PC-9 (cell line): Measurements from ENCODE around the gene RRAS. TPM values are rescaled to one million over a fixed set of nuclear protein-coding genes. Genes with fewer than 3 reads are reported as not detected.

ENCODE experiments used
- BruUV-seq: library from RNA; stranded (reverse); fragments of 400-500 nt; replicated peaks from 2 replicates; lab custom pipeline; 2021; lab: Mats Ljungman, UMichigan
- CTCF ChIA-PET: fragments of 300-600 bp; sonication (Branson Sonifier 250); formaldehyde crosslinking; loops from one replicate; lab custom pipeline; 2022; ENCODE audit warnings: antibody characterized with exemption; lab: Charles Lee
- POLR2A ChIA-PET: fragments of 300-600 bp; sonication (Branson Sonifier 250); formaldehyde crosslinking; loops from one replicate; lab custom pipeline; 2022; ENCODE audit warnings: antibody characterized with exemption; ENCODE audit not compliant: unreplicated experiment; lab: Charles Lee
- DNase-seq, 2 experiments: peaks; one replicate each; pipeline versions ENCODE4 v3.0.0 to v3.0.0-alpha.2; 2015 to 2022; ENCODE audit warnings: mixed read lengths in 1 of 2
- H2AFZ ChIP-seq: fragments of 200-600 bp; sonication (generic); 2 replicates; pipeline ENCODE4 v1.8.1; 2017; ENCODE audit warnings: antibody characterized with exemption
- H3F3A ChIP-seq: fragments of 200-600 bp; sonication (generic); 2 replicates; pipeline ENCODE4 v1.8.1; 2017; ENCODE audit warnings: antibody characterized with exemption, mild to moderate bottlenecking, low read depth; ENCODE audit not compliant: insufficient read depth
- H3K27ac ChIP-seq: fragments of 200-600 bp; sonication (generic); 2 replicates; pipeline ENCODE4 v1.6.1; 2016; ENCODE audit warnings: mixed run types
- H3K27me3 ChIP-seq: fragments of 200-600 bp; sonication (generic); 2 replicates; pipeline ENCODE4 v1.6.1; 2016; ENCODE audit warnings: low read depth, mixed run types; ENCODE audit not compliant: insufficient read depth
- H3K36me3 ChIP-seq: fragments of 200-600 bp; sonication (generic); 2 replicates; pipeline ENCODE4 v1.6.1; 2016; ENCODE audit warnings: low read depth, mixed run types
- H3K4me1 ChIP-seq: fragments of 200-600 bp; sonication (generic); replicated peaks from 2 replicates; pipeline ENCODE4 v1.6.1; 2016; ENCODE audit warnings: mixed run types; ENCODE audit not compliant: insufficient read depth
- H3K4me2 ChIP-seq: fragments of 200-600 bp; sonication (generic); 2 replicates; pipeline ENCODE4 v1.6.1; 2017; ENCODE audit warnings: mixed run types
- H3K4me3 ChIP-seq: fragments of 200-600 bp; sonication (generic); 2 replicates; pipeline ENCODE4 v1.6.1; 2016; ENCODE audit warnings: mixed run types
- H3K79me2 ChIP-seq: fragments of 200-600 bp; sonication (generic); 2 replicates; pipeline ENCODE4 v1.6.1; 2017; ENCODE audit warnings: low read depth, mixed run types
- H3K9me2 ChIP-seq: fragments of 200-600 bp; sonication (generic); 2 replicates; pipeline ENCODE4 v1.8.1; 2017; ENCODE audit warnings: mild to moderate bottlenecking; ENCODE audit not compliant: insufficient read depth
- H3K9me3 ChIP-seq: fragments of 200-600 bp; sonication (generic); 2 replicates; pipeline ENCODE4 v1.8.1; 2016; ENCODE audit warnings: low read depth; ENCODE audit not compliant: insufficient read depth
- H4K20me1 ChIP-seq: fragments of 200-600 bp; sonication (generic); 2 replicates; pipeline ENCODE4 v1.8.1; 2017; ENCODE audit not compliant: insufficient read depth
- EZH2 ChIP-seq: fragments of 200-600 bp; sonication (generic); IDR thresholded peaks from 2 replicates; pipeline ENCODE4 v1.8.0; 2017; ENCODE audit warnings: antibody characterized with exemption, low read depth
- intact Hi-C: fragments of 100-400 bp; cut with micrococcal nuclease; formaldehyde crosslinking; loops from one replicate; pipeline ENCODE4 v1.10.0; 2022; ENCODE audit not compliant: unreplicated experiment
- total RNA-seq: library from RNA; stranded (reverse); gene quantifications from 2 replicates; pipeline ENCODE4 v1.2.3, GENCODE V29; 2021
- TF ChIP-seq, protein P1 (sequence below): fragments of 200-600 bp; sonication (generic); conservative IDR thresholded peaks from 2 replicates; pipeline ENCODE4 v1.6.1; 2017; ENCODE audit warnings: mixed run types, antibody characterized with exemption, mild to moderate bottlenecking, moderate library complexity

Gene RRAS
- total RNA-seq, 1 experiment from 2014 or later = 36.6 TPM

DNA sequence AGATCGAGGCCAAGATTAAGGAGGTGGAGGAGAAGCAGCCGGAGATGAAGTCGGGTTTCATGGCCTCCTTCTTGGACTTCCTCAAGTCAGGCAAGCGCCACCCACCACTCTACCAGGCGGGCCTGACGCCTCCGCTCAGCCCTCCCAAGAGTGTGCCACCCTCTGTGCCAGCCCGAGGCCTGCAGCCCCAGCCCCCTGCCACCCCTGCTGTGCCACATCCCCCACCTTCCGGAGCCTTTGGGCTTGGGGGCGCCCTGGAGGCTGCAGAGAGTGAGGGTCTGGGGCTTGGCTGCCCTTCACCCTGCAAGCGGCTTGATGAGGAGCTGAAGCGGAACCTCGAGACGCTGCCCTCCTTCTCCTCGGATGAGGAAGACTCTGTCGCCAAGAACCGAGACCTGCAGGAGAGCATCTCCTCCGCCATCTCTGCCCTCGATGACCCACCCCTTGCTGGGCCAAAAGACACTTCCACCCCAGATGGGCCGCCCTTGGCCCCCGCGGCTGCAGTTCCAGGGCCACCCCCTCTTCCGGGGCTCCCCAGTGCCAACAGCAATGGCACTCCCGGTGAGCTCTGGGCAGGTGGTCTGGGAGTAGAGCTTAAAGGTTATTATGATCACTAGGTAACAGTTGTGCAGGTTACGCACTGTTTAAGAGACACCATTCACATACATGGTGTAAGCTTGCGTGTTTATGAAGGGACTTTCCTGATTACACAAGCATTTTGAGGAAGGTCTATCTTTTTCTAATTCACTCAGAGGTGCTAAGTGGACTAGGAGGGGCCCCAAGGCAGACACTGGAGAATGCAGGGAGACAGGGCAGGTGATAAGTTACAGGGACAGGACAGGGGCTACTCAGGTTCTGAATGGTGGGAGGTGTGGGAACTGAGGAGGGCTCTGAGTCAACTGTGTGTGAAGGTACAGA, 40.3 kb downstream of the RRAS start:
- POLR2A ChIA-PET = no interaction called here
- CTCF ChIA-PET = no interaction called here
- no TSS peak for BruUV-seq

DNA sequence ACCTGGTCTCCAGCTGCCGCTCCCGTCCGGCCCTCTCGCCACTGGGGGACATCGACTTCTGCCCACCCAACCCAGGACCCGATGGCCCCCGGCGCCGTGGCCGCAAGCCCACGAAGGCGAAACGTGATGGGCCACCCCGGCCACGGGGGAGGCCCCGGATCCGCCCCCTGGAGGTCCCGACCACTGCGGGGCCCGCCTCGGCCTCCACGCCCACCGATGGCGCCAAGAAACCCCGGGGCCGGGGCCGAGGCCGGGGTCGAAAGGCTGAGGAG, 42.3 kb downstream of the RRAS start:
- no peaks in the 10 kb centered on the region for H3K27me3 ChIP-seq

More for the DNA sequence above, 40.3 kb downstream of the RRAS start:
- Histone ChIP-seq H2AFZ (no peak overlapping the region), H4K20me1 (peaks cover 48% of the 10 kb centered on the region), H3F3A (no peaks in the 10 kb centered on the region; the same call in 1 of the 2 replicates), H3K79me2 (peaks cover 41% of the 10 kb centered on the region), H3K9me3 (no peaks in the 10 kb centered on the region), H3K4me3 (no peak overlapping the region), H3K27ac (no peak overlapping the region), H3K36me3 (0 out of 2 replicates have a peak, but pooled peaks cover 29% of the 10 kb centered on the region), H3K4me2 (no peak overlapping the region), H3K4me1 (no peaks in the 10 kb centered on the region), H3K27me3 (no peaks in the 10 kb centered on the region), H3K9me2 (no peaks in the 10 kb centered on the region)
- intact Hi-C loops = no loop called here
- no peak for DNase-seq
- TF ChIP-seq, protein P1, sequence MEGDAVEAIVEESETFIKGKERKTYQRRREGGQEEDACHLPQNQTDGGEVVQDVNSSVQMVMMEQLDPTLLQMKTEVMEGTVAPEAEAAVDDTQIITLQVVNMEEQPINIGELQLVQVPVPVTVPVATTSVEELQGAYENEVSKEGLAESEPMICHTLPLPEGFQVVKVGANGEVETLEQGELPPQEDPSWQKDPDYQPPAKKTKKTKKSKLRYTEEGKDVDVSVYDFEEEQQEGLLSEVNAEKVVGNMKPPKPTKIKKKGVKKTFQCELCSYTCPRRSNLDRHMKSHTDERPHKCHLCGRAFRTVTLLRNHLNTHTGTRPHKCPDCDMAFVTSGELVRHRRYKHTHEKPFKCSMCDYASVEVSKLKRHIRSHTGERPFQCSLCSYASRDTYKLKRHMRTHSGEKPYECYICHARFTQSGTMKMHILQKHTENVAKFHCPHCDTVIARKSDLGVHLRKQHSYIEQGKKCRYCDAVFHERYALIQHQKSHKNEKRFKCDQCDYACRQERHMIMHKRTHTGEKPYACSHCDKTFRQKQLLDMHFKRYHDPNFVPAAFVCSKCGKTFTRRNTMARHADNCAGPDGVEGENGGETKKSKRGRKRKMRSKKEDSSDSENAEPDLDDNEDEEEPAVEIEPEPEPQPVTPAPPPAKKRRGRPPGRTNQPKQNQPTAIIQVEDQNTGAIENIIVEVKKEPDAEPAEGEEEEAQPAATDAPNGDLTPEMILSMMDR = no peak
- no peak for TF ChIP-seq EZH2

DNA sequence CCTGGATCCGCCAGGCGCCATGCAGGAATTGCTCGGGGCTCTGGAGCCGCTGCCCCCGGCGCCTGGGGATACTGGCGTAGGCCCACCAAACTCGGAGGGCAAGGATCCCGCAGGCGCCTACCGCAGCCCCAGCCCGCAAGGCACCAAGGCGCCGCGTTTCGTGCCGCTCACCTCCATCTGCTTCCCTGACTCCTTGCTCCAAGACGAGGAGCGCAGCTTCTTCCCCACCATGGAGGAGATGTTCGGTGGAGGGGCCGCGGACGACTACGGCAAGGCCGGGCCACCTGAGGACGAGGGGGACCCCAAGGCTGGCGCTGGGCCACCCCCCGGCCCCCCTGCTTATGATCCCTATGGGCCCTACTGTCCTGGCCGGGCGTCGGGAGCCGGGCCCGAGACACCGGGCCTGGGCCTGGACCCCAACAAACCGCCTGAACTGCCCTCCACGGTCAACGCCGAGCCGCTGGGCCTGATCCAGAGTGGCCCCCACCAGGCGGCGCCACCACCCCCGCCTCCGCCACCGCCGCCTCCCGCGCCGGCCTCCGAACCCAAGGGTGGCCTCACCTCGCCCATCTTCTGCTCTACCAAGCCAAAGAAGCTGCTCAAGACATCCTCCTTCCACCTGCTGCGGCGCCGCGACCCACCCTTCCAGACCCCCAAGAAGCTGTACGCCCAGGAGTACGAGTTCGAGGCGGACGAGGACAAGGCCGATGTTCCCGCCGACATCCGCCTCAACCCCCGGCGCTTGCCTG, 42.8 kb downstream of the RRAS start:
- ChIA-PET CTCF (no interaction called here), POLR2A (no interaction called here)
- intact Hi-C loops = no loop called here
- H3F3A ChIP-seq = peaks cover 14% of the 10 kb centered on the region; the same call in 1 of the 2 replicates
- no peak overlapping the region for H3K4me2 ChIP-seq
- H3K27me3 ChIP-seq = no peaks in the 10 kb centered on the region
- peaks cover 39% of the 10 kb centered on the region for H4K20me1 ChIP-seq
- no peak overlapping the region for H2AFZ ChIP-seq
- no peaks in the 10 kb centered on the region for H3K9me3 ChIP-seq
- 0 out of 2 replicates have a peak, but pooled peaks cover 15% of the 10 kb centered on the region for H3K36me3 ChIP-seq
- H3K9me2 ChIP-seq = no peaks in the 10 kb centered on the region
- peaks cover 48% of the 10 kb centered on the region for H3K79me2 ChIP-seq
- H3K4me1 ChIP-seq = peaks cover 6% of the 10 kb centered on the region; the same call in 1 of the 2 replicates
- TF ChIP-seq, protein P1 = no peak
- no peak for TF ChIP-seq EZH2
- BruUV-seq = no TSS peak
- no peak overlapping the region for H3K4me3 ChIP-seq
- H3K27ac ChIP-seq = no peak overlapping the region
- no peak for DNase-seq

More for the DNA sequence above, 42.3 kb downstream of the RRAS start:
- Histone ChIP-seq H3K27ac (no peak overlapping the region), H4K20me1 (peaks cover 44% of the 10 kb centered on the region), H3K79me2 (peaks cover 47% of the 10 kb centered on the region), H3K4me2 (no peak overlapping the region), H3F3A (peaks cover 9% of the 10 kb centered on the region; the same call in 1 of the 2 replicates), H3K4me3 (no peak overlapping the region), H2AFZ (no peak overlapping the region), H3K9me3 (no peaks in the 10 kb centered on the region), H3K4me1 (peaks cover 6% of the 10 kb centered on the region; the same call in 1 of the 2 replicates), H3K36me3 (0 out of 2 replicates have a peak, but pooled peaks cover 19% of the 10 kb centered on the region), H3K9me2 (no peaks in the 10 kb centered on the region)
- ChIA-PET CTCF (no interaction called here), POLR2A (no interaction called here)
- DNase-seq = no peak
- intact Hi-C loops = no loop called here
- no peak for TF ChIP-seq EZH2
- TF ChIP-seq, protein P1 = no peak
- BruUV-seq = no TSS peak
